GM15510 (cell line): Measurements from ENCODE around the gene POLR1D.
A peak's percentile ranks its signal among the peaks of the same experiment; 100 is the strongest.

Experiments used
- POLR2A ChIP-seq: IDR thresholded peaks from 3 replicates; pipeline ENCODE4 v1.6.1; 2011; ENCODE audit warnings: borderline replicate concordance; ENCODE audit not compliant: insufficient read length; ENCODE audit errors: extremely low read depth

Gene POLR1D

GRCh38 chr13:27601803-27602202, 19.9 kb upstream of the POLR1D start:
- no peak for TF ChIP-seq POLR2A

GRCh38 chr13:27605099-27605498, 16.6 kb upstream of the POLR1D start:
- TF ChIP-seq POLR2A, result no peak

DNA sequence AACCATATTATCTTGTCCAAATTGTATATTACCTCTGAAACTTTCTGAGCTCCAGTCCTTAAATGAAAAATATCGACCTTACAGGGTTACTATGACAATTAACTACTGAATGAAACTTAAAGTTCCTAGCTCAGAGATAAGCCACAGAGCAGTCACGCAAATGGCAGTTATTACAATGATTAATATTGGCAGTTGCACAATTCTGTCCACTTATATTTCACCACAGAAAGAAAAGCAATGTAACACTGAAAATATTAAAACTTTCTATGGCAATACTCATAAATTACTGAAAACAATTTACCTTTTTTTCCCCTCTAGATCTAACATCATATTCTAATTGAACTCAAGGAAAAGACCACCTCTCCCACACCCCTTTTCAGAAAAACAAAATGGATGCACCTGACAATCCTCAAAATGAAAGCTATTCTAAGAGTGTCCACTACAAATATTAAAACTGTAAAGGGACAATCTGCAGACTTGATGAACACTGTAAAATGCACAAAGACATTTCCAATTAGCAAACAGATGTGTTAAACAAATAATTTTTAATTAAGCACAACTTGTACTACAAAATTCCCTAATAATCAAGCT, 16.0 kb upstream of the POLR1D start:
- no peak for TF ChIP-seq POLR2A

DNA sequence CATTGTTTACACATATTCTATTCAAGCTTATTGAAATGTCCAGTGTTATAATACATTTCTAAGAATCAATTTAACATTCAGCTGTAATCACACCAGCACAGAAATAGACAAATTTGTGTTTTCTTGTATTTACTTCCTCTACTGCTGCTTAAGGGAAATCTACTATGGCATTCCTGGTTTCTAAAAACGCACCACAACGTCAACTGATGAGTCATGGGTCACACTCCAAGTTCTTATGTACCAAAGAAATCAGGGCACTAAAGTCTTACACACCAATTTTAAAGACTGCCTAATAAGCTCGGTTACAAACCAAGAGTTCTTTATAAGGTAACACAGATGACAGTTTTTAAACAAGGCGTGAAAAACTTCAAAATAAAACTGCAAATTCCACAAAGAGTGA, 14.6 kb upstream of the POLR1D start:
- TF ChIP-seq POLR2A, result no peak

DNA sequence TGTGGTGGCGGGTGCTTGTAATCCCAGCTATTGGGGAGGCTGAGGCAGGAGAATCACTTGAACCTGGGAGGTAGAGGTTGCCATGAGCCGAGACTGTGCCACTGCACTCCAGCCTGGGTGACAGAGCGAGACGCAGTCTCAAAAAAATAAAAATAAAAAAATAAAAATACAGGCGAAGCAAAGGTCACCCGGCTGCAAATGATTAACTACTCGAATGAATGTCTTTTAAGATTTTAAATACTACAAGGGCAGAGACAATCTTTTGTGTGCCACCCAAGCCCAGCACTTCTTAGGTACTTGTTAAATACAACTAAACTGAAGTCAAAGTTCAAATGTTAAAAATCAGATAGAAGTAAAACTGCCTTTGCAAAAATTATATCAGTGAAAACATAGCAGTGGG, 8.1 kb upstream of the POLR1D start:
- TF ChIP-seq POLR2A, result no peak

- no peak for TF ChIP-seq POLR2A
Measured at GRCh38 chr13:27617881-27618321, 3.8 kb upstream of the POLR1D start.

DNA sequence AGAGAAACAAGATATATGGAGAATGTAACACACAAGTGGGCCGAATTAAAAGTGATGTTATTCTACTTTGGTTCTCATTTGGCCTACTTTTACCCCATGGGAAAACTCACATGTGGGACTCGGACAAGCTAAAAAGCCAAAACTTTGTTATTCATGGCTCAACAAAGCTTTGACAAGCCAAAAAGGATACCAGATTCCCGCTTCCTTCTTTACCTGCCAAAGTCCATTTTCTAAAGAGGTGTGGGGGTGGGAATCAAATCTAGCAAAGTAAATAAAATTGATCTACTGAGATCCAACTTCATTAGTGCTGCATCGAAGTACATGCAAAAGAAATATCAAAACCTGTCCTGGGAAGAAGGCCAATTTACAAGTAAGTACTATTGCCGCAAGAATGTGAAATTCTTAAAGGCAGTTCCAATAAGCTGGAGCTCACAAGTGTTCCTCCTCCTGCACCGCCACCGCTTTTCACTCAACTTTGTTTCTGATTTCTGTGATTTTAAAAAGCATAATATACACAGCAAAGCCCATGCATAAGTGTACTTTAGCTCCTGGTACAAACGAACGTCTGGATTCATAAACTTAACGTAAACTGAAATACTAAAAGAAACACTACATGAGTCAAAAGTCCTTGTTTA, 2.5 kb upstream of the POLR1D start:
- no peak for TF ChIP-seq POLR2A

DNA sequence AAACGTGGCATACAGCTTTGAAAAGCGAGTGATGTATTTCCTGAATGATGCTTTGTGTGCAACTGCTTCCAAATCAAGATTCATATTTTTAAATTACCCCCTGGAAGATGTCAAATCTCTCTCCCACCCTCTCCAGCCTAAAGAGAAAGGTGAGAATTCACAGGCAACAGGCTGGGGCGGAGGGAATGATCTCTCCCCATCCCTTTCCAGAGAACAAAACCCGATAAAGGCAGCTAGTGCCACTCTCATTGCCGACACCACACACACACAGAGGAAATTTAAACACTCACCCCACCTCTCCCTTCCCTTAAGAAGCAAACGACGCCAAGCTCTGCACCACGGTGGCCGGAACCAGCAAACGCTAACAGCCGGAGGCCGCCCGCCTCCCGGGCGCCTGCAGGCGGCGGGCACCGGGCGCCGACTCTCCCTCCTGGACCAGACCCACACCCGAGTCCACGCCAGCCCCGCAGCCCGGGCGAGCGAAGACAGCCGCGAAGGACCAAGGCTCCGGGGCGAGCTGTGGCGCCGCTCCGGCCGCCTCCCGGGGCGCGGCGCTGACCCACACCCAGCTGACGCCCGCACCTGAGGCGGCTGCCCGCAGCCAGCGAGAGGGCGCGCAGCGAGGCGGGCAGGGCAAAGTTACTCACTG, 1.8 kb upstream of the POLR1D start:
- TF ChIP-seq POLR2A, result no peak

GRCh38 chr13:27620377-27621115, 1.1 kb upstream of the POLR1D start, which contains the start of gene LNX2:
TSS of gene LNX2 (minus strand) at chr13:27620529. CDS start at chr13:27581703, 38,826 bp downstream.
- peak; percentile 51 for TF ChIP-seq POLR2A

DNA sequence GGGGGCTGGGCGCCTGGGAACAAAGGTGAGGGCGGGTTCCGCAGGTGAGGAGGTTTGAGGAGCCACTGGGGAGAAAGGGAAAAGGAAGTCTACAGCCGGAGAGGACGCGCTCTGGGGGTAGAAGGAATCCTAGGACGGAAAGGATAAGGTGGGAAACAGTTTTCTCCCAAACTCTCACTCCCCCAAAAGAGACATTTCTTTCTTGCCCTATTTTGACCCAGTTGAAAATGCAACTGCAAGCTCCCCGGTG, 651 bp upstream of the POLR1D start:
- peak; percentile 6 for TF ChIP-seq POLR2A

GRCh38 chr13:27622102-27622820, 569 bp downstream of the POLR1D start:
- no peak for TF ChIP-seq POLR2A

DNA sequence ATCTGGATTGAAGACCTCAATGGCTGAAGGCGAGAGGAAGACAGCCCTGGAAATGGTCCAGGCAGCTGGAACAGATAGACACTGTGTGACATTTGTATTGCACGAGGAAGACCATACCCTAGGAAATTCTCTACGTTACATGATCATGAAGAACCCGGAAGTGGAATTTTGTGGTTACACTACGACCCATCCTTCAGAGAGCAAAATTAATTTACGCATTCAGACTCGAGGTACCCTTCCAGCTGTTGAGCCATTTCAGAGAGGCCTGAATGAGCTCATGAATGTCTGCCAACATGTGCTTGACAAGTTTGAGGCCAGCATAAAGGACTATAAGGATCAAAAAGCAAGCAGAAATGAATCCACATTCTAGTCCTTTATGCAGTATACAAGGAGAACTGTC, 1.2 kb downstream of the POLR1D start:
- no peak for TF ChIP-seq POLR2A

- no peak for TF ChIP-seq POLR2A
Measured at GRCh38 chr13:27624071-27624470, 2.4 kb downstream of the POLR1D start.

GRCh38 chr13:27625839-27626238, 4.1 kb downstream of the POLR1D start:
- no peak for TF ChIP-seq POLR2A

- TF ChIP-seq POLR2A, result no peak
Measured at GRCh38 chr13:27627380-27627779, 5.7 kb downstream of the POLR1D start.
